Activated CD8-positive, alpha-beta memory T cell treated with anti-CD3 and anti-CD28 coated beads for 36 hours (primary cell): ENCODE measurements around the gene IFT80. TPM values are rescaled to one million over a fixed set of nuclear protein-coding genes. Genes with fewer than 3 reads are reported as not detected.

Experiments
- CTCF ChIA-PET: fragments of 350-600 bp; sonication (Branson Sonifier 250); formaldehyde crosslinking; loops from one replicate; lab custom pipeline; 2021; ENCODE audit warnings: antibody characterized with exemption; lab: Charles Lee
- POLR2A ChIA-PET: fragments of 350-600 bp; sonication (Branson Sonifier 250); formaldehyde crosslinking; loops from one replicate; lab custom pipeline; 2021; ENCODE audit warnings: antibody characterized with exemption; lab: Charles Lee
- total RNA-seq, 2 experiments: library from RNA; stranded (reverse); gene quantifications; one replicate each; pipeline ENCODE4 v1.2.3, GENCODE V29; 2021

The IFT80 gene
- 10 to 100 TPM in 1 of 2 experiments, 1 to 10 TPM in 1; 9.9 to 10.9 TPM for total RNA-seq

DNA sequence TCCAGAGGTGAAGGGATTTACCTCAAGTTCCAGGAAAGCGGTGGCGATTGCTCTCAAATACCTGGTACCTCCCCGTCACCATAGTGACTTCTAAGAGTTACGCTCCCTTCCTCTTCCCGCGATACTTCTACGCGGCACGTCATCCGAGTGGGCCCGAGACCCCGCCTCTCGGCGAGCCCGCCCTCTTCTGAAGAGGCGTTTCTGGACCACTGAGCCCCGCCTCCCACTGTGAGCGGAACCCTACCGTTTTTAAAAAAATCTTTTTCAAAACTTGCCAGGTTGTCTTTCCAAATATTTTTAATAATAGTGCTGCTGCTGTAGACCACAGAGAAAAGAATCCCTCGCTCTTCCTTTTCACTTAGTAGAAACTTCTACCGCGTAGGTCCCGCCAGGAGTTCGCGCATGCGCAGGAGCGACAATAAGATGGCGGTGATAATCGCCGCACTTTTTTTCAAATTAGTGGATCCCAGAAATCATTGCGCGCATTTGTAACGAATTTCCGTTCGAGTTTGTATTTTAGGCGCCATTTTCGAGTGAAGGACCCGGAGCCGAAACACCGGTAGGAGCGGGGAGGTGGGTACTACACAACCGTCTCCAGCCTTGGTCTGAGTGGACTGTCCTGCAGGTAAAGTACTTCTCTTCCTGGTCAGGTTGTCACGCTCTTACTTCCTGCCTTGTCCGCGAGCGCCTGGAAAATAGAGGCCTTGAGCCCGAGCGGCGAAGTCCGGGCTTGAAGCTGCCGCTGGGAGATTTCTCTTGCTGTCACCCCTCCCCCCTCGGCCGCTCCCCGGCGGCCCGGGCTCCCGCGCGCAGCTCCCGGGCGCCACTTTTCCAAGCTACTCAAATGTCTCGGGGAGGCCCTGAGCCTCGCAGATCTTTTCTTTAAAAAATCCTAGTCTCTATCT, at the start of gene IFT80, which contains the start of gene SMC4:
Gene IFT80 (minus strand): TSS at position 101 of the 905 bp plus-strand sequence. CDS start 14,625 bp downstream, outside the sequence.
Gene SMC4 (plus strand): TSS at position 526 of the 905 bp plus-strand sequence. CDS start 1,177 bp downstream, outside the sequence.
- ChIA-PET CTCF (interaction anchor here (0.9 to 1.0 kb wide), 2 partner anchors 13 to 16 kb away, joined by 3 to 5 read pairs; no protein-coding TSS in a partner anchor), POLR2A (interaction anchor here (0.5 to 1.1 kb wide), 6 partner anchors 13 to 357 kb away, joined by 3 to 9 read pairs (median 3); partner anchors contain the start of genes PPM1L and TRIM59)

DNA sequence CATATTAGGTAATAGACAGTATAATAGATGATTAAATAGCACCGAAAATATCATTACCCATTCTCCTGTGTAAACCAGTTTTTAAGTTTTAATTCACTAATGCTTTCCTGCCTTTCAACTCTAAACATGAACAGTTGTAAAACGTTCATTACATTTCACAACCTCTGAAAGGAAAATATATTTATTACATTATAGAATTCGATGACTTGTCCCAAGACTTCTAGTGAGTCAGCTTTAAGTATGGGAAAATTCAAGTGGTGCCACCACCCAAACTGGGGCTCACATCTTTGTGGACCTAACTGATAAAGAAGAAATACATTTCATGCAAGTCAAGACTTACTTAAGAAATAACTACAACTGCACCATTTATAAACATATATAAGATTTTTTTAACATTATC, 48.5 kb upstream of the IFT80 start:
- ChIA-PET POLR2A (interaction anchor here (0.6 kb wide), 1 partner anchor 15 kb away, joined by 3 read pairs; no protein-coding TSS in a partner anchor), CTCF (interaction anchor here (1.8 kb wide), 1 partner anchor 7 kb away, joined by 5 read pairs; no protein-coding TSS in a partner anchor)

DNA sequence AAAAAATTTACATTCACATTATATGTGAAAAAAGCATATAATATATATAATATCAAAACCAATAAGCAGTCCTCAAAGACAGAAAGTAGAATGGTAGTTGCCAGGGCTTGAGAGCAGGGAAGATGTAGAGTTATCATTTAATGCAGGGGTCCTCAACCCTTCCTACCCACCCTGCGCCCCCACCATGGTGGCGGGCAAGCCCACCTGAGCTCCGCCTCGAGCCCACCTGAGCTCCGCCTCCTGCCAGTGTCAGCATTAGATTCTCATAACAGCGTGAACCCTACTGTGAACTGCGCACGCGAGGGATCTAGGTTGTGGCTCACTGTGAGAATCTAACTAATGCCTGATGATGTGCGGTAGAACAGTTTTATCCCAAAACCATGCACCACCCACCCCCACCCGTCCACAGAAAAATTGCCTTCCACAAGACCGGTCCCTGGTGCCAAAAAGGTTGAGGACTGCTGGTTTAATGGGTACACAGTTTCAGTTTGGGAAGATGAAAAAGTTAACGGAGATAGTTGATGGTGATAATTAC, 47.6 kb upstream of the IFT80 start:
- CTCF ChIA-PET = no interaction called here

DNA sequence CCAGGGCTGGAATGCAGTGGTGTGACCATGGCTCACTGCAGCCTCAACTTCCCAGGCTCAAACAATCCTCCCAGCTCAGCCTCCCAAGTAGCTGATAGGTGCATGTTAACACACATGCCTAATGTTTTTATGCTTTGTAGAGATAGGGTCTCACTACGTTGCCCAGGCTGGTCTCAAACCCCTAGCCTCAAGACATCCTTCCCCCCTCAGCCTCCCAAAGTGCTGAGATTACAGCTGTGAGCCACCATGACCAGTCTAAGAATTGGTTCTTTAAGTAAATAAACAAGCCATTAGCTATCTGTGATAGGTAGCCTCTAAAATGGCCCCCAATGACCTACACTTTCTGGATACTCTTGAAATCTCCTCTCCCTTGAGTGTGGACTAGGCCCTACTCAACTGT, 46.8 kb upstream of the IFT80 start:
- ChIA-PET CTCF (no interaction called here), POLR2A (interaction anchor here (0.7 kb wide), 1 partner anchor 28 kb away, joined by 7 read pairs; no protein-coding TSS in a partner anchor)

More for the DNA sequence above, 47.6 kb upstream of the IFT80 start:
- POLR2A ChIA-PET = no interaction called here

DNA sequence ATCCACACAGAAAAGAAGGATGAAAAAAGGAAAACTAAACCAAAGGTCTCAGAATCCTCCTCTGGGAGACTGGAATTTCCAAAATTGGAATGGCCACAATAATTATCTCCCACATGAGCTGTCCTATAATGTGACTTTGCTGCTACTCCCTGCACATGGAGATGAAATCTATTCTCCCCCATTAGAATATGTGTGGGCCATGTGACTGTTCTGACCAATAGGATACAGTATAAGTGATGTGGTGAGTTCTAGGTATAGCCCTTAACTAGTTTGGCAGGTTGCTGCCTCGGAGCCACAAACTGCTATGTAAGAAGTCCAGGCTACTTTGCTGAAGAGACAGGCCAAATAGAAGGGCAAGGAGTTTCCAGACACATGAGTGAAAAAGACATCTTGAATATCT, 45.4 kb upstream of the IFT80 start:
- CTCF ChIA-PET = no interaction called here
- POLR2A ChIA-PET = interaction anchor here (1.0 kb wide), 1 partner anchor 17 kb away, joined by 3 read pairs; no protein-coding TSS in a partner anchor

DNA sequence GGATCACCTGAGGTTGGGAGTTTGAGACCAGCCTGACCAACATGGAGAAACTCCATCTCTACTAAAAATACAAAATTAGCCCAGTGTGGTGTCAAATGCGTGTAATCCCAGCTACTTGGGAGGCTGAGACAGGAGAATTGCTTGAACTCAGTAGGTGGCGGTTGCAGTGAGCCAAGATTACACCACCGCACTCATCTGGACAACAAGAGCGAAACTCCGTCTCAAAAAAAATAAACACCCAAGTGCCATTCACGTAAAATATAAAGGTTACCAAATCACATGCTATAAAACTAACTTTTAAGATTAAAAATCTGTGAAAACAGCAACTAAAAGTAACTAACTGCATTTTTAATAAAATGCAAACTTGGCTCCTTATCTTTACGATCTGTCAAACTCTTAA, 41.7 kb upstream of the IFT80 start:
- ChIA-PET CTCF (interaction anchor here (1.1 kb wide), 1 partner anchor 8 kb away, joined by 5 read pairs; no protein-coding TSS in a partner anchor), POLR2A (no interaction called here)

DNA sequence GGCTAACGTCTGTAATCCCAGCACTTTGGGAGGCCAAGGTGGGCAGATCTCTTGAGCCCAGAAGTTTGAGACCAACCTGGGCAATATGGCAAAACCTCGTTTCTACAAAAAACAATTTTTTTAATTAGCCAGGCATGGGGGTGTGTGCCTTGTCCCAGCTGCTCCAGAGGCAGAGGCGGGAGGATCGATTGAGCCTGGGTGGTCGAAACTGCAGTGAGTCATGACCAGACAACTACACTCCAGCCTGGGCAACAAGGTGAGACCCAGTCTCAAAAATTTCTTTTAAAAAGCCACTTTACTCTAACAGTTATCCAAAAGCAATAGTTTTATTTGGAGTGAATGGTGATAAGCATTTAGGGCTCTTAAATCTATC, 38.0 kb upstream of the IFT80 start:
- POLR2A ChIA-PET = no interaction called here
- CTCF ChIA-PET = no interaction called here

DNA sequence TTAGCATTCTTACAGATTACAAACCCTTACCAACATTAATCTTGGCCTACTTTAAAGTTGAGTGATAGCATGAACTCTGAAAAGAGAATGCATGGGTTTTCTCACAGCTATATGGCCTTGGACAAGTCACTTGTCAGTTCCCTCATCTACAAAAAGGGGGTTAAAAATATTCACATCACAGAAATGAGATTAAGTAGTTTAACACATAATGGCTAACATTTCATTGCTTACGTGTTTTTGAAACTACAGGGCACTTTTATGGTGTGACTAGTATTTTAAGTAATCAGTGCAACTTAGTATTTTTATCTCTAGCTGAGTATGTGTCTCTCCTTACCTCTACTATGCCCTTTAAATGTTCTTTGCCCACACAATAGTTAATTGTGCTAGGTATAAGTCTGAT, 36.7 kb upstream of the IFT80 start:
- ChIA-PET CTCF (no interaction called here), POLR2A (no interaction called here)

DNA sequence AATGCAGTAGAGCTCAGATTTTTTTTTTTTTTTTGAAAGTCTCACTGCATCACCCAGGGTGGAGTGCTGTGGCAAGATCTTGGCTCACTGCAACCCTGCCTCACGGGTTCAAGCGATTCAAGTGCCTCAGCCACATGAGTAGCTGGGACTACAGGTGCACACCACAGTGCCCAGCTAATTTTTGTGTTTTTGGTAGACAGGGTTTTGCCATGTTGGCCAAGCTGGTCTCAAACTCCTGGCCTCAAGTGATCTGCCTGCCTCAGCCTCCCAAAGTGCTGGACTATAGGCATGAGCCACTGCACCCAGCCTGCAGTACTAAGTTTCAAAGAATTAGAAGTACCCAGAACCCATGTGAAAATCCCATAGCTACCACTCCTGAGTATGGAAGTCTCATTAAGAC, 36.1 kb upstream of the IFT80 start:
- ChIA-PET CTCF (no interaction called here), POLR2A (interaction anchor here (0.5 to 0.6 kb wide), 2 partner anchors 22 to 671 kb away, joined by 3 read pairs; no protein-coding TSS in a partner anchor)

DNA sequence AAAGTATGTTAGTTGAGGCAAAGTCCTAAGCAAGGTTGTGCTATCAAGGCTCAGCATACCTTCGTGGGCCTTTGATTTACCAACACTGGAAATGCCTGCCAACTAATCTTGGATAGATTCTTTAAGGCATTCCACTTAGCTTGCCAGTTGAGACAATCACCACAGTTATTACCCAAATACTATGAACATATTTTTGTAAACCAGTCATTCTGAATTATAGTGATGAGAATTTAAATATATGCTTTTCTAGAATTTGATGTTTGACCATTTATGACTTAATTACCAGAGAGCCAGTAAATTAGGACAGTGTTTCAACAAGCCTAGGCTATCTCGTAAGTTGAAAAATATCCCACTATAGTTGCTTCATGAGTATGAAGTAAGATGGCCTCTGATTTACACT, 35.0 kb upstream of the IFT80 start:
- CTCF ChIA-PET = no interaction called here

DNA sequence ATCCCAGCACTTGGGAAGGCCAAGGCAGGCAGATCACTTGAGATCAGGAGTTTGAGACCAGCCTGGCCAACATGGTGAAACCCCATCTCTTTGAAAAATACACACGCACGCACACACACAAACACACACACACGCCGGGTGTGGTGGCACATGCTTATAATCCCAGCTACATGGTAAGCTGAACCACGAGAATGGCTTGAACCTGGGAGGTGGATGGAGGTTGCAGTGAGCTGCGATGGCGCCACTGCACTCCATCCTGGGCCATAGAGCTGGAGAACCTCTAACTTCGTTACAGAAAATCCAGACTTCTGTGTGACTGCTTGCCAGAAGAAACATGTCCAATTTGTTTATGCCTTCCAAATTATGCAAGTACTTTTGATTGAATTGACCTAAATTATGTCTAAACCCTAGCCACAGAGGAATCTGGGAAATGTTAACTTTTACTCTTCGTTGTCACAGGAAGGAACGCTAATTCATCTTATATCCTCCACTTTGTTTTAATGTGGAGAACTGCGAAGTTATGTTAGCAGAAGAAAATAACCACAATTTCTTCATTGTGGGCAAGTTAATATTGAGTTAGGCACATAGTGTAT, 28.9 kb upstream of the IFT80 start:
- ChIA-PET CTCF (interaction anchor here (0.8 kb wide), 2 partner anchors 14 to 21 kb away, joined by 3 to 4 read pairs; no protein-coding TSS in a partner anchor), POLR2A (interaction anchor here (0.9 kb wide), 1 partner anchor 17 kb away, joined by 3 read pairs; no protein-coding TSS in a partner anchor)

More for the DNA sequence above, 35.0 kb upstream of the IFT80 start:
- POLR2A ChIA-PET = no interaction called here

DNA sequence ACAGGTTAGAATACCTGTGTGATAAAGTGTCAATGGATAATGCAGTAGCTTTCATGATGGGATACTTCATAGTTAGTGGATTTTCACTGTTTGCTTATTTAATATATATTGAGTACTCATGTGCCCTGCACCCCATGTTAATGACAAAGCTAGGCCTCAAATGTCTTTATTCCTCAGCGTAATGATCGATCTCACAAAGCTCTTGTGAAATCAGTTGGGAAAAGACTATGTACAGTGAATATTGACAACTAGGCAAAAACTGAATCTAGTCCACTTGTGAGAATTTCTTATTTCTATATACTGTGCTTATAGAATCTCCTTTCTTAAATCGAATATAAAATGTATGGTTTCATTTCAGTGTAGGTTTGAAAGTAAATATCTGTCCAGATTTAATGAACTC, 18.3 kb upstream of the IFT80 start:
- CTCF ChIA-PET = no interaction called here
- POLR2A ChIA-PET = interaction anchor here (0.5 kb wide), 1 partner anchor 29 kb away, joined by 7 read pairs; no protein-coding TSS in a partner anchor

DNA sequence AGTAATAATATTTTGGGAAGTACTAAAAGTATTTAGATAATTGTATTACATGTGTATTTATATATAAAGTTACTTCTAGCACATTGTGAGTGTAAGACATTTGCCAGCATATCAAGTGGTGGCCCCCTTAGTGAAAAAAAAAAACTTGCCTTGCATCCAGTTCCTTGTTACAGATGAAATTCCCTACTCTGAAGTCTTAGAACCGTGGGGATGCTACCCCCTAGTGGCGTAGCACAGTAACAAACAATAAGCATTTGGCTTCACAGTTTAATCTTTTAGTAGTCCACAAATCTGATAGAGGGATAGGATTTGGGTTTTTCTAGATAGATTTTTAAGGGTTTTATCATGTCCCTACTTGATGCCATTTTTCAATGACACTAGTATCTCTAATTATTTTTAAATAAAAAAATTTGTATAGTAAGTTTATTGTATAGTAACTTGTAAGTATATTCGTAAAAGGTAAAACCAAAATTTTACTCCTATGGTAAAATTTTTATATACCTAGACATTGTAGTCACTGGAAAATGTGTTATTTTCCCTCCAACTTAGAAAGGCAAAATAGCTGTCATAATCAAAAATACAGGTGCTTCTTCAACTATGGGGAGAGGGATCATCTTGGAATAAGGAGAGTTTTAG, 14.7 kb upstream of the IFT80 start:
- ChIA-PET CTCF (interaction anchor here (0.9 to 1.7 kb wide), 5 partner anchors 14 to 529 kb away, joined by 3 to 5 read pairs (median 3); partner anchors contain the start of gene IL12A), POLR2A (interaction anchor here (0.6 kb wide), 1 partner anchor 28 kb away, joined by 3 read pairs; no protein-coding TSS in a partner anchor)

DNA sequence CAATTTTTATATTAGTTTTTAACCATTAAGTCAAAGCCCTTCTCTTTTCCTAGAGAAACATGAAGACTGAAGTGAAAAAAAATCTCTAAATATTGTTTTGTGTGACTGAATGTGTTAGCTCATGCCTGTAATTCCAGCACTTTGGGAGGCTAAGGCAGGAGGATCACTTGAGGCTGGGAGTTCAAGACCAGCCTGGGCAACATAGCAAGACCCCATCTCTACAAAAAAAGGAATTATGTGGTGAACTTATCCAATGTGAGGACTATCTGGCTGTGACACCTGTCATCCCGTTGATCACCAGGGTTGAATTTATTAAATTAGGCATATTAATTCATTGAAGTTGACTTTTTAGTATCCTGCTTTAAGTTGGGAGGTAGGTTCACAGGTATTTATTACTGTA, 13.5 kb upstream of the IFT80 start:
- CTCF ChIA-PET = interaction anchor here (1.2 to 1.6 kb wide), 3 partner anchors 11 to 19 kb away, joined by 3 to 5 read pairs (median 3); no protein-coding TSS in a partner anchor
- POLR2A ChIA-PET = interaction anchor here (1.1 kb wide), 1 partner anchor 12 kb away, joined by 3 read pairs; no protein-coding TSS in a partner anchor

DNA sequence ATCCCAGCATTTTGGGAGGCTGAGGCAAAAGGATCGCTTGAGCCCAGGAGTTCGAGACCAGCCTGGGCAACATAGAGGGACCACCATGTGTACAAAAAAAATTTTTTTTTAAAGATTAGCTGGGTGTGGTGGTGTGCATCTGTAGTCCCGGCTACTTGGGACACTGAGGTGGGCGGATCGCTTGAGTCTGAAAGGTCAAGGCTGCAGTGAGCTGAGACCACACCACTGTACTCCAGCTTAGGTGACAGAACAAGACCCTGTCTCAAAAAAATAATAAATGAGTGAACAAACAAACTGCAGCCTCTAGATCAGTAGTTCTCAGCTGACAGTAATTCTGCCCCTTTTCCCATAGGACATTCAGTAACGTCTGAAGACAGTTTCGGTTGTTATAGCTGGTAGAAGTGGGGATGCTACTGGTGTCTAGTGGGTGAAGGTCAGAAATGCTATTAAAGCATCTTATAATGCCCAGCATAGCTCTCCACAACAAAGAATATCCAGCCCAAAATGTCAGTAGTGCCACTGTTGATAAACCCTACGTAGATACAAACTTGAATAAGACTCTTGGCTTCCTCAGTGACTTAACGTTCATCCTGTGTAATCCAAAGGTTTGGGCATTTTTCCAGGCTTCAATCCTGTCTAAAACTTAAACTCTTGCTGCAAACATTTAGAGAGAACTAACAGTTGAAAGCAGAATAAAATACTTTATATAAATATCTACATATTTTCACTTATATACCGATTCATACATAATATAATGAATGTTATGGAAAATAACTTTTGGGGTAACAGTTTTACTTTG, 11.0 kb upstream of the IFT80 start:
- ChIA-PET CTCF (interaction anchor here (0.6 to 0.8 kb wide), 2 partner anchors 9 to 873 kb away, joined by 3 to 6 read pairs; no protein-coding TSS in a partner anchor), POLR2A (no interaction called here)

DNA sequence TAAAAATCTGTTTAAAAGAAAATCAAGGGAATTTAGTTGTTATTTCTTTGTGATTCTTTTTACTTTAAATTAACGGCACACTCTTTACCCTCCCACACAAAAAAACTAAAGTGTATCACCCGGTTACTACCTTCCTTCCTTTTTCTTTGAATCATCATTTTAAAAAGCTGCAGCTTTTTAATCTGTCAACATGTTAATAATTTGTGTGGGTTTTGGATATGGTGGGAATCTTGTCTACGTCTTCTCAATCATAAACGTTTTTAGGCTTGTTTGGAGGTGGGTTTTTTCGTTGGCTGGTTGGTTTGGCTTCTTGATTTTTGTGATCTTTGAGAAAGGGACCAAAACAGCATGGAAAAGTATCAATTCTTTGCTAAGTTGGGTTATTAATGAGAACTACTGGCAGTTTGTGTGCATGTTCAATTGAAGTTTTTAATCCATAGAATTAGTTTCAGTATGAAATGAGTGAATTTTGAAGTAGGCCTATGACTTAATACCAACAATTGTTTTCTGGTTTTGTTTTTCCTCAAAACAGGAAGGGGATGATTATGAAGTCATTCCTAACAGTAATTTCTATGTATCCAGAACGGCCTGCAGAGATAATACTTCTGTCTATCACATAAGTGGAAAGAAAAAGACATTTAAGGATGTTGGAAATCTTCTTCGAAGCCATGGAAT, 4.9 kb upstream of the IFT80 start:
- ChIA-PET CTCF (no interaction called here), POLR2A (no interaction called here)

DNA sequence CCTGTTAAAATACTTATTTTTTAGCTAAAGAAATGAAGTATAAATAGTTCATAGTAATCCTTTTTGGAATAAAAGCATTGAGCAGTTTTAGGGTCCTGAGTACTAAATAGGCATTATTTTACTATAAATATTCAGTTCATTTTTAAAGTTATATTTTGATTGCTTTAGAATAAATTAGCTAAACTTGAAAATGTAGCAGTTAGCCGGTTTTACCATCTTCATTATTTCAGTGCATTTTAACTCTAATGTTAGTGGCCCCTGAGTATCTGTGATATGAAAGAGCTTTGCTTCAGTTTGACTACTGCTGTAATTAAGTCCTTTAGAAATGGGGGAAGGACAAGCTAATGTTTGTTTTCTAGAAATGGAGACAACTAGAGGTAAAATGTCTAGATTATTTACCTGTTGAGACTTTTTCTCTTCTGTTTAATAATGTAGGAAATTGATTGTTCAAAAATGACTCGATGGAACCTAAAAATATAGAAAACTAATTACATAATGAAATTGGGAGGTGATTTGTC, 4.1 kb upstream of the IFT80 start:
- CTCF ChIA-PET = no interaction called here
- POLR2A ChIA-PET = no interaction called here
